ENCODE measurements around the gene FMN2. TPM values are rescaled to one million over a fixed set of nuclear protein-coding genes. Genes with fewer than 3 reads are reported as not detected.

FMN2 gene
- total RNA-seq, 3 donors from 2014 or later: 0.80 to 4.2 (median 3.3) TPM

DNA sequence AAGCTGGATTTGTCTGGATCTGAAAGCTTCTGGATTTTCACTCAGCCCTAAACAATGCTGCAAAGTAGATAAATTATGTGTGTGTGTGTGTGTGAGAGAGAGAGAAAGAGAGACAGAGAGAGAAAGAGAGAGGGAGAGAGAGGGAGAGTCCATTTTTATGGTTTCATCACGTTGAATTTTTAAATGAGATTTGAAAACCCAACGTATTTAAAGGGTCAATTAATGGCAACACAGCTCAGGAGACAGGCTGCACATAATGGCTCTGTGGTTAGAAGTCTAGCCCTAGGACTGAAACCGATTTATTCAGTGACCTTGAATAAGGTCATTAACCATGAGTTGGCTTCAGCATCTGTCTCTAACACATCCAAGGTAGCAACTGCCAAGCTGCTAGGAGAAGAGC lies 35.3 kb upstream of the FMN2 start:
- Histone ChIP-seq H3K4me1 (no peaks in the 10 kb centered on the region), H3K4me3 (no peak overlapping the region), H3K36me3 (no peaks in the 10 kb centered on the region), H3K27ac (no peak overlapping the region), H3K27me3 (no peaks in the 10 kb centered on the region), H3K9me3 (no peaks in the 10 kb centered on the region)
- TF ChIP-seq POLR2AphosphoS5 (IDR thresholded peaks at IDR 0.05) (no peak), POLR2A (IDR thresholded peaks at IDR 0.05) (no peak)
- TF ChIP-seq, protein P1, sequence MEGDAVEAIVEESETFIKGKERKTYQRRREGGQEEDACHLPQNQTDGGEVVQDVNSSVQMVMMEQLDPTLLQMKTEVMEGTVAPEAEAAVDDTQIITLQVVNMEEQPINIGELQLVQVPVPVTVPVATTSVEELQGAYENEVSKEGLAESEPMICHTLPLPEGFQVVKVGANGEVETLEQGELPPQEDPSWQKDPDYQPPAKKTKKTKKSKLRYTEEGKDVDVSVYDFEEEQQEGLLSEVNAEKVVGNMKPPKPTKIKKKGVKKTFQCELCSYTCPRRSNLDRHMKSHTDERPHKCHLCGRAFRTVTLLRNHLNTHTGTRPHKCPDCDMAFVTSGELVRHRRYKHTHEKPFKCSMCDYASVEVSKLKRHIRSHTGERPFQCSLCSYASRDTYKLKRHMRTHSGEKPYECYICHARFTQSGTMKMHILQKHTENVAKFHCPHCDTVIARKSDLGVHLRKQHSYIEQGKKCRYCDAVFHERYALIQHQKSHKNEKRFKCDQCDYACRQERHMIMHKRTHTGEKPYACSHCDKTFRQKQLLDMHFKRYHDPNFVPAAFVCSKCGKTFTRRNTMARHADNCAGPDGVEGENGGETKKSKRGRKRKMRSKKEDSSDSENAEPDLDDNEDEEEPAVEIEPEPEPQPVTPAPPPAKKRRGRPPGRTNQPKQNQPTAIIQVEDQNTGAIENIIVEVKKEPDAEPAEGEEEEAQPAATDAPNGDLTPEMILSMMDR (IDR thresholded peaks at IDR 0.05): no peak
- DNase-seq (ENCODE audit: low spot score in 2 of 2): no peak
- intact Hi-C loops (cut with DNase I; ENCODE audit: low total_unique reads): no loop called here

DNA sequence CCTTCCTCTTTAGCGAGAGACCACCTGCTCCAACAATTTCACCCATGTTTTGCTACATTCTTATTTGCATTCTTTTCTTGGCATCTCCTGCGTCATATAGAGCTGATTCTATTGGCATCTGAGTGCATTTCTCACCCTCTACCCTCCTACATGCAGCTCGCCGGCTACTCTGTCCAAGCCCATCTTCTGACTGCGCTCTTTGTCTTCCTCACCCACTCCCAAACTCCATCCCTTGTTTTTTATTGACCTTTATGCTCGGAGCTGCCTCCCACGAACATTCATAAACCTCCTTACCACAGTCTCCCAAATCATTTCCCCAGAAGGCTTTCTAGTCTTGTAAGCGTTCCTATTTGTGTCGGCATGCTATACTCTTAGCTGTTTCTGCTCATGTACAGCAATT lies 33.6 kb upstream of the FMN2 start:
- Histone ChIP-seq H3K27ac (no peak overlapping the region), H3K9me3 (no peaks in the 10 kb centered on the region), H3K27me3 (no peaks in the 10 kb centered on the region), H3K4me3 (no peak overlapping the region), H3K36me3 (no peaks in the 10 kb centered on the region), H3K4me1 (no peaks in the 10 kb centered on the region)
- TF ChIP-seq POLR2AphosphoS5 (IDR thresholded peaks at IDR 0.05) (no peak), POLR2A (IDR thresholded peaks at IDR 0.05) (no peak)
- TF ChIP-seq, protein P1 (IDR thresholded peaks at IDR 0.05): no peak
- intact Hi-C loops (cut with DNase I; ENCODE audit: low total_unique reads): no loop called here
- no peak for DNase-seq (ENCODE audit: low spot score in 2 of 2)

DNA sequence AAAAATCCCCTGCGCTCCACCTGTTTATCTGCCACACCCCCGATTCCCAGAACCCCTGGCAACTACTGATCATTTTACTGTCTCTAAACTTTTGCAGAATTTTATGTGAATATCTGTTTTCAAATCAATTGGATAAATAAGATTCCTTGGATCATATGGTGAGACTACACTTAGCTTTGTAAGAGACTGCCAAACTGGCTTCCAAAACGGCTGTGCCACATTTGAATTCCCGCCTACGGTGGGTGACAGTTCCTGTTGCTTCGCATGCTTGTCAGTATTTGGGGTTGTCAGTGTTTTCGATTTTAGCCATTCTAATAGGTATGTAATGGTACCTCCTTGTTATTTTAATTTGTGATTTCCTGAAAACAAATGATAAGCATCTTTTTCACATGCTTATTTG lies 22.7 kb upstream of the FMN2 start:
- Histone ChIP-seq H3K36me3 (no peaks in the 10 kb centered on the region), H3K27ac (no peak overlapping the region), H3K9me3 (no peaks in the 10 kb centered on the region), H3K27me3 (no peaks in the 10 kb centered on the region), H3K4me1 (no peaks in the 10 kb centered on the region), H3K4me3 (no peak overlapping the region)
- no peak for TF ChIP-seq POLR2A (IDR thresholded peaks at IDR 0.05)
- TF ChIP-seq, protein P1 (IDR thresholded peaks at IDR 0.05): no peak
- TF ChIP-seq POLR2AphosphoS5 (IDR thresholded peaks at IDR 0.05): no peak
- DNase-seq (ENCODE audit: low spot score in 2 of 2): no peak
- intact Hi-C loops (cut with DNase I; ENCODE audit: low total_unique reads): no loop called here

DNA sequence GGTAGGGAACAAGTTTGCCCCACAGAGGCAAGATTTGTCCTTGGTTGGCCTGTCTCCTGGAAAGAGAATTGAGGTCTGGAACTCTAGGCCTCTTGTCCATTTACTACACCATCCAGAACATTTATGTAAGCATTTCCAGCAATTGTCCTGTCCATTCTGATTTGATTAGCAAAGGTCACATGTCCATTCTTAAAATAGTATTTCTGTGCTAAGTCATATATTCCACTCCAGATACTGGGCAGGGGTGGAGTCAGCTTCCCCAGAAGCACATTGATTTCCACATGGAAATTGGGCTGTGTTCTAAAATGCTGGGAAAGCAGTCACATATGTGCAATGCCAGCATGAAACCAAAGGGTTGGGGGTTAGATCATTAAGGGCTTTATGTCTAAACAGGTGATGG lies 21.5 kb upstream of the FMN2 start:
- DNase-seq (ENCODE audit: low spot score in 2 of 2): no peak
- Histone ChIP-seq H3K27me3 (no peaks in the 10 kb centered on the region), H3K27ac (no peak overlapping the region), H3K4me3 (no peak overlapping the region), H3K9me3 (no peaks in the 10 kb centered on the region), H3K4me1 (no peaks in the 10 kb centered on the region), H3K36me3 (no peaks in the 10 kb centered on the region)
- no peak for TF ChIP-seq POLR2AphosphoS5 (IDR thresholded peaks at IDR 0.05)
- no peak for TF ChIP-seq POLR2A (IDR thresholded peaks at IDR 0.05)
- TF ChIP-seq, protein P1 (IDR thresholded peaks at IDR 0.05): no peak
- intact Hi-C loops (cut with DNase I; ENCODE audit: low total_unique reads): no loop called here

DNA sequence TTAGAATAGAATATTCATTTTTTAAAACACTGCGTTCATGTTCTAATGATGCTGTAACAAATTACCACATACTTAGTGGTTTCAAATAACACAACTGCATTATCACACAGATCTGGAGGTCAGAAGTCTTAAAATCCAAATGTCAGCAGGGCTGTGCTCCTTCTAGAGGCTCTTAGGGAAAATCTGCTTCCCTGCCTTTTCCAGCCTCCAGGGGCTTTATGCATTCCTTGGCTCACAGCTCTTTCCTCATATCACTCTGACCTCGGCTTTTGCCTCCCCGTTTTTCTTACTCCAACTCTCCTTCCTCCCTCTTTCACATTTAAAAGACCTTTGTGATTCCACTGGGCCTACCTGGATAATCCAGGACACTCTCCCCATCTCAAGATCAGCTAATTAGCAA lies 18.6 kb upstream of the FMN2 start:
- no peaks in the 10 kb centered on the region for H3K36me3 ChIP-seq
- H3K4me3 ChIP-seq: no peak overlapping the region
- TF ChIP-seq POLR2AphosphoS5 (IDR thresholded peaks at IDR 0.05) (no peak), POLR2A (IDR thresholded peaks at IDR 0.05) (no peak)
- TF ChIP-seq, protein P1 (IDR thresholded peaks at IDR 0.05): no peak
- no peak for DNase-seq (ENCODE audit: low spot score in 2 of 2)
- no peaks in the 10 kb centered on the region for H3K9me3 ChIP-seq
- H3K27ac ChIP-seq: peak overlapping the region in 1 of 2 donors; percentile 12
- H3K4me1 ChIP-seq: no peaks in the 10 kb centered on the region
- no peaks in the 10 kb centered on the region for H3K27me3 ChIP-seq
- intact Hi-C loops (cut with DNase I; ENCODE audit: low total_unique reads): no loop called here
